ENCODE results near the gene RHOBTB3.

RHOBTB3 gene

DNA sequence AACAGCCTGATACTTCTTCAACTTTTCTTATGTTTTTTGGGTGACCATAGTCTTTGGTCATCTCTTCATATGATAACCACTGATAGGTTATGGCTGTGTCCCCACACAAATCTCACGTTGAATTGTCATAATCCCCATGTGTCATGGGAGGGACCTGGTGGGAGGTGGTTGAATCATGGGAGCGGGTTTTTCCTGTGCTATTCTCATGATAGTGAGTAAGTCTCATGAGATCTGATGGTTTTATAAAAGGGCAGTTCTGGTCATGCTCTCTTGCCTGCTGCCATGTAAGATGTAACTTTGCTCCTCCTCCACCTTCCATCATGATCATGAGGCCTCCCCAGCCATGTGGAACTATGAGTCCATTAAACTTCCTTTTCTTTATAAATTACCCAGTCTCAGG, 8.7 kb downstream of the RHOBTB3 start:
- no peak overlapping the region for H3K9ac ChIP-seq (ENCODE audit: low read length)
- no peaks in the 10 kb centered on the region for H3K9me3 ChIP-seq (ENCODE audit: control insufficient read depth, low read depth, low read length)
- H3K27ac ChIP-seq (ENCODE audit: low read length), result no peak overlapping the region
- H3K4me3 ChIP-seq (ENCODE audit: low read length), result no peak overlapping the region
- H3K36me3 ChIP-seq (ENCODE audit: control insufficient read depth, low read depth, low read length), result no peaks in the 10 kb centered on the region
- H3K27me3 ChIP-seq (ENCODE audit: control insufficient read depth, insufficient read depth, low read length), result no peaks in the 10 kb centered on the region
- no peaks in the 10 kb centered on the region for H3K4me1 ChIP-seq (ENCODE audit: control insufficient read depth, low read depth, low read length)

GRCh38 chr5:95741458-95741857, 10.3 kb downstream of the RHOBTB3 start:
- Histone ChIP-seq H3K27me3 (ENCODE audit: control insufficient read depth, insufficient read depth, low read length) (no peaks in the 10 kb centered on the region), H3K4me1 (ENCODE audit: control insufficient read depth, low read depth, low read length) (no peaks in the 10 kb centered on the region), H3K9me3 (ENCODE audit: control insufficient read depth, low read depth, low read length) (no peaks in the 10 kb centered on the region), H3K9ac (ENCODE audit: low read length) (no peak overlapping the region), H3K4me3 (ENCODE audit: low read length) (no peak overlapping the region), H3K27ac (ENCODE audit: low read length) (no peak overlapping the region), H3K36me3 (ENCODE audit: control insufficient read depth, low read depth, low read length) (no peaks in the 10 kb centered on the region)

- Histone ChIP-seq H3K27me3 (ENCODE audit: control insufficient read depth, insufficient read depth, low read length) (no peaks in the 10 kb centered on the region), H3K27ac (ENCODE audit: low read length) (no peak overlapping the region), H3K4me1 (ENCODE audit: control insufficient read depth, low read depth, low read length) (no peaks in the 10 kb centered on the region), H3K4me3 (ENCODE audit: low read length) (no peak overlapping the region), H3K9ac (ENCODE audit: low read length) (no peak overlapping the region), H3K9me3 (ENCODE audit: control insufficient read depth, low read depth, low read length) (no peaks in the 10 kb centered on the region), H3K36me3 (ENCODE audit: control insufficient read depth, low read depth, low read length) (no peaks in the 10 kb centered on the region)
Measured at GRCh38 chr5:95743232-95743631, 12.1 kb downstream of the RHOBTB3 start.

- Histone ChIP-seq H3K4me1 (ENCODE audit: control insufficient read depth, low read depth, low read length) (no peaks in the 10 kb centered on the region), H3K9me3 (ENCODE audit: control insufficient read depth, low read depth, low read length) (no peaks in the 10 kb centered on the region), H3K36me3 (ENCODE audit: control insufficient read depth, low read depth, low read length) (no peaks in the 10 kb centered on the region), H3K4me3 (ENCODE audit: low read length) (no peak overlapping the region), H3K27me3 (ENCODE audit: control insufficient read depth, insufficient read depth, low read length) (no peaks in the 10 kb centered on the region), H3K27ac (ENCODE audit: low read length) (no peak overlapping the region), H3K9ac (ENCODE audit: low read length) (no peak overlapping the region)
Measured at GRCh38 chr5:95743877-95744276, 12.7 kb downstream of the RHOBTB3 start.

GRCh38 chr5:95746194-95746593, 15.1 kb downstream of the RHOBTB3 start:
- Histone ChIP-seq H3K4me3 (ENCODE audit: low read length) (no peak overlapping the region), H3K36me3 (ENCODE audit: control insufficient read depth, low read depth, low read length) (no peaks in the 10 kb centered on the region), H3K9me3 (ENCODE audit: control insufficient read depth, low read depth, low read length) (no peaks in the 10 kb centered on the region), H3K27me3 (ENCODE audit: control insufficient read depth, insufficient read depth, low read length) (no peaks in the 10 kb centered on the region), H3K4me1 (ENCODE audit: control insufficient read depth, low read depth, low read length) (no peaks in the 10 kb centered on the region), H3K27ac (ENCODE audit: low read length) (no peak overlapping the region), H3K9ac (ENCODE audit: low read length) (no peak overlapping the region)

GRCh38 chr5:95746722-95747679, 15.9 kb downstream of the RHOBTB3 start:
- Histone ChIP-seq H3K36me3 (ENCODE audit: control insufficient read depth, low read depth, low read length) (no peaks in the 10 kb centered on the region), H3K9me3 (ENCODE audit: control insufficient read depth, low read depth, low read length) (no peaks in the 10 kb centered on the region), H3K9ac (ENCODE audit: low read length) (no peak overlapping the region), H3K27ac (ENCODE audit: low read length) (no peak overlapping the region), H3K4me3 (ENCODE audit: low read length) (no peak overlapping the region), H3K4me1 (ENCODE audit: control insufficient read depth, low read depth, low read length) (no peaks in the 10 kb centered on the region), H3K27me3 (ENCODE audit: control insufficient read depth, insufficient read depth, low read length) (no peaks in the 10 kb centered on the region)

DNA sequence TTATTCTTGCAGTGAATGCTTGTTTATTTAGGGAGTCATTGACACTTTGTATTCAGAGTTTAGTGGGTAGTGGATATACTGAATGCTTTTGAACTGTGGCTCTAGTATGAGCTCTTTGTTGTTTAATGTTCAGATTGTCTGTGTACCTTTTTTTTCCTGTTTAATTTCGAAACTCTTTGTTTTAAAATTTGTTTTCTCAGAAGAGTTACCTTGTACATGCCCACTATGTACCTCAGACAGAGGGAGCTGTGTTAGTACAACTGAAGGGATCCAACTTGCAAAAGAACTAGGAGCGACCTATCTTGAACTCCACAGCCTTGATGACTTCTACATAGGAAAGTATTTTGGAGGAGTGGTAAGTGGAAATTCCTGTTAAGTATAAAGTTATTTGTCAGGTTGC, 17.0 kb downstream of the RHOBTB3 start:
- no peak overlapping the region for H3K27ac ChIP-seq (ENCODE audit: low read length)
- no peak overlapping the region for H3K9ac ChIP-seq (ENCODE audit: low read length)
- H3K9me3 ChIP-seq (ENCODE audit: control insufficient read depth, low read depth, low read length), result no peaks in the 10 kb centered on the region
- no peaks in the 10 kb centered on the region for H3K36me3 ChIP-seq (ENCODE audit: control insufficient read depth, low read depth, low read length)
- H3K4me1 ChIP-seq (ENCODE audit: control insufficient read depth, low read depth, low read length), result no peaks in the 10 kb centered on the region
- no peak overlapping the region for H3K4me3 ChIP-seq (ENCODE audit: low read length)
- H3K27me3 ChIP-seq (ENCODE audit: control insufficient read depth, insufficient read depth, low read length), result no peaks in the 10 kb centered on the region

DNA sequence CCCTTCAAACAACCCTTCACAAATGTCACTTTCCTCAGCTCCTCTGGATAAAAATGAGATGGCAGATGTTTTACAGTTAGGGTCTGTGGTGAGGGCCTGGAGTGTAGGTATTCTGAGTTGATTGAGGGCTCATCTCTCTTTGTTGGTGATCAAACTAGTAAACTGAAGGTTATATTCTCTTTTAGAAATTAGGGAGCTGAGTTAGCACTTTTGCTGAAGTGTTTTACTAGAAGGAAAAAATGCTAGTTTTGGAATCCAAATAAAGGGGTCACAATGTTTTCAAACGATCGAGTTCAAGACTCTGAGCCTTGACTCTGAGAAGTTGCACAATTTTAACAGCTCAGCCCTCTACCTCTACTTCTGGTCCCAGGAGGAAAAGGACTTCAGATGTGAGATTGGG, 23.4 kb downstream of the RHOBTB3 start:
- no peaks in the 10 kb centered on the region for H3K4me1 ChIP-seq (ENCODE audit: control insufficient read depth, low read depth, low read length)
- no peak overlapping the region for H3K27ac ChIP-seq (ENCODE audit: low read length)
- no peak overlapping the region for H3K9ac ChIP-seq (ENCODE audit: low read length)
- no peaks in the 10 kb centered on the region for H3K9me3 ChIP-seq (ENCODE audit: control insufficient read depth, low read depth, low read length)
- no peak overlapping the region for H3K4me3 ChIP-seq (ENCODE audit: low read length)
- H3K36me3 ChIP-seq (ENCODE audit: control insufficient read depth, low read depth, low read length), result no peaks in the 10 kb centered on the region
- H3K27me3 ChIP-seq (ENCODE audit: control insufficient read depth, insufficient read depth, low read length), result no peaks in the 10 kb centered on the region

DNA sequence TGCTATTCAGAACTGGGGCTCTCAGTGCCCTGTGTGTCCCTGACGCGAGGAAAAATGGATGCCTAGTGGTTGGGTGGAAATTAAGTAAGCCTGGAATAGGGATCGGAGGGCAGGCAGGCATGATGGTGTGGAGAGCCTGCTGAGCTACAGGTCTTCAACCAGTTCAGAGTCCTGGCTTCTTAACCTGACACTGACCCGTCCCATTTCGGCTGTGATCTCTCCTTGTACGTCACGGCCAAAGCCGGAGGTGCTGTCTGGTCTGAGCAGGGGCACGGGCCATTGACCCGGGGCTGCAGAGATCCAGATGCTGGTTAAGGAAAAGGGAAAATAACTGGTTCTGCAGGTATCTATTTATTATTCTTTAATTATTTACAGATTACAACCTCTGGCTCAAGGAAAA, 27.9 kb downstream of the RHOBTB3 start:
- Histone ChIP-seq H3K4me3 (ENCODE audit: low read length) (no peak overlapping the region), H3K27ac (ENCODE audit: low read length) (no peak overlapping the region), H3K27me3 (ENCODE audit: control insufficient read depth, insufficient read depth, low read length) (no peaks in the 10 kb centered on the region), H3K9me3 (ENCODE audit: control insufficient read depth, low read depth, low read length) (no peaks in the 10 kb centered on the region), H3K36me3 (ENCODE audit: control insufficient read depth, low read depth, low read length) (no peaks in the 10 kb centered on the region), H3K9ac (ENCODE audit: low read length) (no peak overlapping the region), H3K4me1 (ENCODE audit: control insufficient read depth, low read depth, low read length) (no peaks in the 10 kb centered on the region)

GRCh38 chr5:95759634-95760033, 28.5 kb downstream of the RHOBTB3 start:
- no peaks in the 10 kb centered on the region for H3K27me3 ChIP-seq (ENCODE audit: control insufficient read depth, insufficient read depth, low read length)
- H3K9ac ChIP-seq (ENCODE audit: low read length), result no peak overlapping the region
- H3K36me3 ChIP-seq (ENCODE audit: control insufficient read depth, low read depth, low read length), result no peaks in the 10 kb centered on the region
- H3K4me1 ChIP-seq (ENCODE audit: control insufficient read depth, low read depth, low read length), result no peaks in the 10 kb centered on the region
- H3K4me3 ChIP-seq (ENCODE audit: low read length), result no peak overlapping the region
- H3K9me3 ChIP-seq (ENCODE audit: control insufficient read depth, low read depth, low read length), result no peaks in the 10 kb centered on the region
- no peak overlapping the region for H3K27ac ChIP-seq (ENCODE audit: low read length)

GRCh38 chr5:95760273-95761191, 29.4 kb downstream of the RHOBTB3 start:
- H3K9me3 ChIP-seq (ENCODE audit: control insufficient read depth, low read depth, low read length), result no peaks in the 10 kb centered on the region
- H3K36me3 ChIP-seq (ENCODE audit: control insufficient read depth, low read depth, low read length), result no peaks in the 10 kb centered on the region
- no peak overlapping the region for H3K4me3 ChIP-seq (ENCODE audit: low read length)
- H3K9ac ChIP-seq (ENCODE audit: low read length), result no peak overlapping the region
- H3K4me1 ChIP-seq (ENCODE audit: control insufficient read depth, low read depth, low read length), result no peaks in the 10 kb centered on the region
- no peak overlapping the region for H3K27ac ChIP-seq (ENCODE audit: low read length)
- H3K27me3 ChIP-seq (ENCODE audit: control insufficient read depth, insufficient read depth, low read length), result no peaks in the 10 kb centered on the region
